ENCODE data around the gene PLIN1. TPM values are rescaled to one million over a fixed set of nuclear protein-coding genes. Genes with fewer than 3 reads are reported as not detected.

PLIN1 gene
- total and polyA plus RNA-seq, 9 of the 15 experiments (the other 6 are each of a cell fraction or from before 2014, with no cell fraction given): not detected

GRCh38 chr15:89693091-89693490, 13.9 kb upstream of the PLIN1 start (continued):
- TF ChIP-seq SIN3A (IDR thresholded peaks at IDR 0.05; ENCODE audit: borderline replicate concordance in 2 of 2, control insufficient read depth in 1 of 2, low read depth in 2 of 2, low read length in 2 of 2) (no peak), ATF6 (CRISPR knock-in tag; IDR thresholded peaks at IDR 0.05) (no peak), THRB (CRISPR knock-in tag; conservative IDR thresholded peaks at IDR 0.05) (no peak), E4F1 (CRISPR knock-in tag; IDR thresholded peaks at IDR 0.05; ENCODE audit: borderline replicate concordance) (no peak), E2F6 (IDR thresholded peaks at IDR 0.05; ENCODE audit: borderline replicate concordance in 1 of 2, extremely low read depth in 1 of 2, insufficient read depth in 1 of 2, insufficient read length in 1 of 2, low read depth in 1 of 2, low read length in 1 of 2, poor library complexity in 1 of 2, severe bottlenecking in 1 of 2) (no peak)
